22Rv1 (cell line): ENCODE results near the gene ZBTB14.

Experiments used
- ZFX ChIP-seq: fragments of 450-650 bp; IDR thresholded peaks from 2 replicates; pipeline ENCODE4 v1.6.1; 2017; ENCODE audit warnings: antibody characterized with exemption, borderline replicate concordance
- TF ChIP-seq, protein P1 (sequence below): fragments of 450-650 bp; IDR thresholded peaks from 2 replicates; pipeline ENCODE4 v1.5.1; 2017; ENCODE audit warnings: mild to moderate bottlenecking

DNA sequence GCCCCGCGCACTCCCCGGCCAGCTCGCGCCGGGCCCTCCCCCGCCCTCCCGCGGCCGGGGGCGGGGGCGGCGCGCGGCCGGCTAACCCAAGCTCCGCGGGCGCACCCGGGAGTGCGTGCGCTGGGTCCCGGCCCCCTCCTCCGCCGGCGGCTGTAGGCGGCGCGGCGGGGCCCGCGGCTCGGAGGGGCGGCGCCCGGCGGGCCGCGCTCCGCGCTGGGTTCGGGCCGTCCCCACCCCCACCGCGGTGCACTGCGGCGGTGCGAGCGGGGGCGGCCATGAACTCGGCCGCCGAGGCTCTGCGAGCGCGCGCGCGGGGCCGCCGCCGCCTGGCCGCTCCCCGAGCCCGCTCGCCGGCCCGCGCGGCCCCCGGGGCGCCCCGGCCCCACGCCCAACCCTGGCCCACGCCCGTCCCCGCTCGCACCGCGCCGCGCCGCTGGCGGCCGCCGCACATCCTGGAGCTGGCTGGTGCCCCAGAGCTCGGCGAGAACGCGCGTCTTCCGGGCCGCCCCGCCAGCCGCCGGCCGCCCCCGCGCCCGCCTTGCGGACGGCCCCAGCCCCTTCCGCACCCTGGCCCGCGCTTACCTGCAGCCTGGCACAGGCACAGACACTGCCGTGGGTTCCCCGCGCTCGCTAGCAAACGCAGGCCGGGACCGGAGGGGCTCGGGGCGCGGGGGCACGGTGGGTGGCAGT is at the start of gene ZBTB14:
- TF ChIP-seq, protein P1, sequence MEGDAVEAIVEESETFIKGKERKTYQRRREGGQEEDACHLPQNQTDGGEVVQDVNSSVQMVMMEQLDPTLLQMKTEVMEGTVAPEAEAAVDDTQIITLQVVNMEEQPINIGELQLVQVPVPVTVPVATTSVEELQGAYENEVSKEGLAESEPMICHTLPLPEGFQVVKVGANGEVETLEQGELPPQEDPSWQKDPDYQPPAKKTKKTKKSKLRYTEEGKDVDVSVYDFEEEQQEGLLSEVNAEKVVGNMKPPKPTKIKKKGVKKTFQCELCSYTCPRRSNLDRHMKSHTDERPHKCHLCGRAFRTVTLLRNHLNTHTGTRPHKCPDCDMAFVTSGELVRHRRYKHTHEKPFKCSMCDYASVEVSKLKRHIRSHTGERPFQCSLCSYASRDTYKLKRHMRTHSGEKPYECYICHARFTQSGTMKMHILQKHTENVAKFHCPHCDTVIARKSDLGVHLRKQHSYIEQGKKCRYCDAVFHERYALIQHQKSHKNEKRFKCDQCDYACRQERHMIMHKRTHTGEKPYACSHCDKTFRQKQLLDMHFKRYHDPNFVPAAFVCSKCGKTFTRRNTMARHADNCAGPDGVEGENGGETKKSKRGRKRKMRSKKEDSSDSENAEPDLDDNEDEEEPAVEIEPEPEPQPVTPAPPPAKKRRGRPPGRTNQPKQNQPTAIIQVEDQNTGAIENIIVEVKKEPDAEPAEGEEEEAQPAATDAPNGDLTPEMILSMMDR = no peak
- TF ChIP-seq ZFX = no peak
